Upper lobe of left lung (tissue), 4 donors: Measurements from ENCODE around the gene SRD5A2.

Source experiments
- CTCF ChIP-seq, 6 experiments: fragments of 450-650 bp in 4 of 6; fragments of 200-600 bp in 2 of 6; sonication (generic) in 2 of 6; IDR thresholded peaks; one replicate each; pipeline ENCODE4 v1.5.1; 2016 to 2019; ENCODE audit warnings: antibody characterized with exemption in 6 of 6
- POLR2A ChIP-seq, 4 donors: fragments of 450-650 bp; IDR thresholded peaks; one replicate each; pipeline ENCODE4 v1.5.1; 2016 to 2017; ENCODE audit warnings: antibody characterized with exemption in 4 of 4, mild to moderate bottlenecking in 2 of 4
- POLR2AphosphoS5 ChIP-seq, 2 donors: sonication (generic); formaldehyde crosslinking; IDR thresholded peaks; one replicate each; pipeline ENCODE4 v1.5.1; 2017; ENCODE audit warnings: antibody characterized with exemption in 2 of 2

- TF ChIP-seq CTCF (IDR thresholded peaks at IDR 0.05) (no peak), POLR2A (IDR thresholded peaks at IDR 0.05) (no peak), POLR2AphosphoS5 (IDR thresholded peaks at IDR 0.05) (no peak)
Observed at GRCh38 chr2:31580321-31581117, at the start of gene SRD5A2.
